HCT116 (cell line): ENCODE data around the gene PADI2. TPM values are rescaled to one million over a fixed set of nuclear protein-coding genes. Genes with fewer than 3 reads are reported as not detected.

ENCODE experiments used
- ATAC-seq: fragments of 200-7000 bp; cut with Tn5 transposase; 2 replicates; pipeline ENCODE4 v1.9.1; 2020; ENCODE audit warnings: mild to moderate bottlenecking, moderate library complexity
- BruUV-seq: library from RNA; stranded (reverse); fragments of 400-500 nt; replicated peaks from 2 replicates; lab custom pipeline; 2021; lab: Mats Ljungman, UMichigan
- CTCF ChIA-PET: fragments of 300-600 bp; sonication (Branson Sonifier 250); formaldehyde crosslinking; loops from one replicate; lab custom pipeline; 2021; ENCODE audit warnings: antibody characterized with exemption; lab: Charles Lee
- POLR2A ChIA-PET: fragments of 300-600, 350-600 bp; sonication (Branson Sonifier 250); formaldehyde crosslinking; loops from one replicate; lab custom pipeline; 2021; ENCODE audit warnings: antibody characterized with exemption; lab: Charles Lee
- RAD21 ChIA-PET, 2 experiments: fragments of 300-600 bp; sonication (Branson Sonifier 250); formaldehyde crosslinking; loops; one replicate each; lab custom pipeline; 2023; ENCODE audit warnings: low total read pairs in 2 of 2; ENCODE audit not compliant: uncharacterized antibody in 2 of 2, unreplicated experiment in 2 of 2, low non-redundant PET in 1 of 2; lab: Charles Lee
- DNase-seq: peaks from one replicate; pipeline ENCODE4 v3.0.0-alpha.2; 2010; ENCODE audit warnings: low read depth, low spot score
- H2AFZ ChIP-seq: fragments of 200-600 bp; shearing (Covaris generic), sonication (generic); 2 replicates; pipeline ENCODE4 v1.6.1; 2017; ENCODE audit warnings: low read depth, mixed run types, mixed read lengths, antibody characterized with exemption, low read length; ENCODE audit not compliant: poor library complexity, severe bottlenecking
- H3K27ac ChIP-seq: 2 replicates; pipeline ENCODE4 v1.5.1; 2012; ENCODE audit warnings: low read depth, low read length
- H3K27me3 ChIP-seq: fragments of 200-600 bp; sonication (generic); 2 replicates; pipeline ENCODE4 v1.6.1; 2016; ENCODE audit warnings: mixed run types, low read length, mixed read lengths; ENCODE audit not compliant: insufficient read depth
- H3K36me3 ChIP-seq, 2 experiments: fragments of 200-500 bp in 1 of 2; fragments of 200-600 bp in 1 of 2; sonication (Bioruptor generic) in 1 of 2; sonication (generic) in 1 of 2; 2 replicates each; pipeline versions ENCODE4 v1.5.1 to v1.6.1; 2014 to 2016; ENCODE audit warnings: low read length in 2 of 2, inconsistent platforms in 1 of 2, mixed read lengths in 1 of 2, mixed run types in 1 of 2; ENCODE audit not compliant: insufficient read depth in 2 of 2, control insufficient read depth in 1 of 2
- H3K4me1 ChIP-seq, 2 experiments: fragments of 200-600 bp in 1 of 2; sonication (generic) in 1 of 2; 2 replicates each; pipeline versions ENCODE4 v1.5.1 to v1.6.1; 2012 to 2017; ENCODE audit warnings: low read length in 2 of 2, inconsistent platforms in 1 of 2, mild to moderate bottlenecking in 1 of 2, mixed read lengths in 1 of 2, mixed run types in 1 of 2, moderate library complexity in 1 of 2; ENCODE audit not compliant: insufficient read depth in 2 of 2, control insufficient read depth in 1 of 2
- H3K4me2 ChIP-seq: fragments of 200-600 bp; sonication (generic); 2 replicates; pipeline ENCODE4 v1.6.1; 2017; ENCODE audit warnings: mixed run types, low read length, mixed read lengths
- H3K4me3 ChIP-seq, 2 experiments: fragments of 200-600 bp in 1 of 2; sonication (generic) in 1 of 2; replicated peaks in 1 of 2; 2 replicates each; pipeline ENCODE4 v1.5.1; 2011 to 2016; ENCODE audit warnings: low read length in 2 of 2, control low read depth in 1 of 2, low read depth in 1 of 2, mild to moderate bottlenecking in 1 of 2, mixed read lengths in 1 of 2, mixed run types in 1 of 2
- H3K79me2 ChIP-seq: fragments of 200-600 bp; sonication (generic); 2 replicates; pipeline ENCODE4 v1.6.1; 2017; ENCODE audit warnings: mild to moderate bottlenecking, mixed run types, low read length, moderate library complexity, mixed read lengths; ENCODE audit not compliant: insufficient read depth
- H3K9ac ChIP-seq: fragments of 200-600 bp; sonication (generic); 2 replicates; pipeline ENCODE4 v1.6.1; 2016; ENCODE audit warnings: low read length, mixed read lengths
- H3K9me2 ChIP-seq: fragments of 200-600 bp; sonication (generic), shearing (Covaris generic); 2 replicates; pipeline ENCODE4 v1.6.1; 2017; ENCODE audit warnings: mixed run types, mild to moderate bottlenecking, moderate library complexity; ENCODE audit not compliant: insufficient read depth
- H3K9me3 ChIP-seq, 2 experiments: fragments of 200-500 bp in 1 of 2; fragments of 200-600 bp in 1 of 2; sonication (Bioruptor generic) in 1 of 2; sonication (generic) in 1 of 2; 2 replicates each; pipeline ENCODE4 v1.6.1; 2014 to 2017; ENCODE audit warnings: low read length in 2 of 2, mixed read lengths in 2 of 2, inconsistent platforms in 1 of 2, low read depth in 1 of 2, mild to moderate bottlenecking in 1 of 2, mixed run types in 1 of 2, moderate library complexity in 1 of 2; ENCODE audit not compliant: control insufficient read depth in 1 of 2, insufficient read depth in 1 of 2
- H4K20me1 ChIP-seq: fragments of 200-600 bp; sonication (generic), shearing (Covaris generic); 2 replicates; pipeline ENCODE4 v1.6.1; 2017; ENCODE audit warnings: mixed run types, mild to moderate bottlenecking, moderate library complexity; ENCODE audit not compliant: insufficient read depth
- JUND ChIP-seq: IDR thresholded peaks from 2 replicates; pipeline ENCODE4 v1.6.1; 2012
- REST ChIP-seq: IDR thresholded peaks from 2 replicates; pipeline ENCODE4 v1.6.1; 2012; ENCODE audit warnings: low read depth
- SRF ChIP-seq: IDR thresholded peaks from 2 replicates; pipeline ENCODE4 v1.6.1; 2012; ENCODE audit warnings: low read depth
- ZBTB33 ChIP-seq: IDR thresholded peaks from 2 replicates; pipeline ENCODE4 v1.6.1; 2011; ENCODE audit warnings: mild to moderate bottlenecking, low read length, moderate library complexity; ENCODE audit not compliant: insufficient replicate concordance; ENCODE audit errors: extremely low read depth
- intact Hi-C: fragments of 100-400 bp; cut with micrococcal nuclease; formaldehyde crosslinking; loops from 2 replicates; pipeline ENCODE4 v1.10.0; 2022
- total RNA-seq: library from RNA; stranded (reverse); gene quantifications from one replicate; pipeline ENCODE4 v1.2.1, GENCODE V29; 2021; ENCODE audit not compliant: unreplicated experiment

The PADI2 gene
- total RNA-seq, 1 experiment from 2014 or later = 2.7 TPM

- H4K20me1 ChIP-seq = no peaks in the 10 kb centered on the region
- no peaks in the 10 kb centered on the region for H3K79me2 ChIP-seq
- RAD21 ChIA-PET = no interaction called here
- no peaks in the 10 kb centered on the region for H3K9me3 ChIP-seq
- H3K27ac ChIP-seq = no peak overlapping the region
- H3K9ac ChIP-seq = no peak overlapping the region
- H3K4me3 ChIP-seq = no peak overlapping the region
- BruUV-seq = no TSS peak
- no peak for DNase-seq
- CTCF ChIA-PET = no interaction called here
- ATAC-seq = peak; percentile 5; the same call in 1 of the 2 replicates
- no peaks in the 10 kb centered on the region for H3K36me3 ChIP-seq
- H3K27me3 ChIP-seq = no peaks in the 10 kb centered on the region; the same call in 1 of the 2 replicates
- intact Hi-C loops = loop anchor here (10.0 kb wide), 1 partner anchor 255 kb away; the partner anchor contains the start of gene PADI6
- TF ChIP-seq ZBTB33 = no peak
- no peak for TF ChIP-seq SRF
- no peak for TF ChIP-seq REST
- no peak for TF ChIP-seq JUND
- peak overlapping the region; percentile 67 for H3K4me2 ChIP-seq
- peaks cover 0 to 13% of the 10 kb centered on the region in 2 experiments; a peak in 3 of 4 replicates for H3K4me1 ChIP-seq
- H3K9me2 ChIP-seq = no peaks in the 10 kb centered on the region
- POLR2A ChIA-PET = no interaction called here
- no peak overlapping the region for H2AFZ ChIP-seq
Measured at GRCh38 chr1:17119773-17120480, 676 bp upstream of the PADI2 start.
